ENCODE measurements around the gene RASD2.

DNA sequence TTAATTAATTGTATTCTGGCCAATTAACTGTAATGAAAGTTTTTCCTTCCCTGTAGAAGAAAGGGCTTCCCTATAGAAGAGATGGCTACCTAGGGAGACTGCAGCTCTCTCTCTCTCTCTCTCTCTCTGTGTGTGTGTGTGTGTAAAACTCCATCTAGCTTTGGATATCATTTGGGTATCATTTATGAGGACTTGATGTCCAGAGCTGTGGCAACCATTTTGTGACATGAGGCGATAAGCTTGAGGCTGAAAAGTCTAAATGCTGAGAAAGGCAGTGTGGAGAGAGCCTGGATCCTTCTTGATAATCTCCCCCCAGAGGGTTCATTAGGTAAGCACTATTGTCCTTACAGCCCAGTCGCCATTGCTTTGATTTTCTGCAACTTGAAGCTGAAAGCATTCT, 30.7 kb upstream of the RASD2 start:
- no peak for TF ChIP-seq CTCF (IDR thresholded peaks at IDR 0.05)
- TF ChIP-seq POLR2A (IDR thresholded peaks at IDR 0.05), result no peak
